HCT116 (cell line): ENCODE measurements around the gene GSG1L.

Experiments used
- EZH2phosphoT487 ChIP-seq: fragments of 200-600 bp; IDR thresholded peaks from 2 replicates; pipeline ENCODE4 v1.6.1; 2018; ENCODE audit warnings: antibody characterized with exemption, borderline replicate concordance
- JUND ChIP-seq: IDR thresholded peaks from 2 replicates; pipeline ENCODE4 v1.6.1; 2012
- POLR2A ChIP-seq: IDR thresholded peaks from 2 replicates; pipeline ENCODE4 v1.7.0; 2011; ENCODE audit warnings: borderline replicate concordance; ENCODE audit not compliant: insufficient read depth, insufficient read length; ENCODE audit errors: extremely low read depth
- TF ChIP-seq, protein P1 (sequence below), 3 experiments: fragments of 200-600 bp in 1 of 3; sonication (generic) in 1 of 3; IDR thresholded peaks in 2 of 3; conservative IDR thresholded peaks in 1 of 3; 2 replicates each; pipeline ENCODE4 v1.5.1; 2012 to 2017; ENCODE audit warnings: low read depth in 2 of 3, low read length in 2 of 3, antibody characterized with exemption in 1 of 3, borderline replicate concordance in 1 of 3, control low read depth in 1 of 3, mild to moderate bottlenecking in 1 of 3, mixed read lengths in 1 of 3, mixed run types in 1 of 3, moderate library complexity in 1 of 3; ENCODE audit not compliant: insufficient read depth in 1 of 3
- TF ChIP-seq, protein P2 (sequence below): IDR thresholded peaks from 2 replicates; pipeline ENCODE4 v1.6.1; 2012
- TF ChIP-seq, protein P3 (sequence below): IDR thresholded peaks from 2 replicates; pipeline ENCODE4 v1.6.1; 2012; ENCODE audit warnings: low read depth

DNA sequence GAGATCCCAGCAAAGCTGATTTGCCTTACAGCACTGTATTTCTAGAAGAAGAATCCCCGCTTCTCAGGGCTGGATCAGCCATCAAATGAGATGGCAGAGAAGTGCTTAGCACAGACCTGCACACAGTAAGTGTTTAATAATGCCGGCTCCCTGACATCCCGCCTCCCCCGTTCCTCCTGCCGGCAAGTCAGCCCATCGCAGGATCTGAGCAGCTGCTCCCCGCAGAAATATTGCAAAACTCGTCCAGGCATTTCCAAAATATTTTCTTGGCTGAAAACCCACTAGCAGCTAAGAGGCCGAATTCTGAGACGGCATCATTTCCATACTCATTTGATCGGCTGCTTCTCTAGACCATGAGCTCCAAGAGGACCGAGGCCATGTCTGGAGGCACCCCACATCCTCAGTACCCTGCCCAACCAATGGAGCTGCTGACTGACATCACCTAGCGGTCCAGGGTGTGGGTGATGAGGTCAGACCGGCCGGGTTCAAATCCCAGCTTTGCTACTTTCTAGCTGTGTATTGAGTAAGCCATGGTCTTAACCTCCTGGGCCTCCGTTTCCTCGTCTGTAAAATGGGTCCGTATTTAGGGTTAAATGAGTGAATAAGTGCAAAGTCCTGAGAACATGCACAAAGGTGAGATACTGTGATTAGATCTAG lies 262.1 kb downstream of the GSG1L start:
- TF ChIP-seq, protein P1, sequence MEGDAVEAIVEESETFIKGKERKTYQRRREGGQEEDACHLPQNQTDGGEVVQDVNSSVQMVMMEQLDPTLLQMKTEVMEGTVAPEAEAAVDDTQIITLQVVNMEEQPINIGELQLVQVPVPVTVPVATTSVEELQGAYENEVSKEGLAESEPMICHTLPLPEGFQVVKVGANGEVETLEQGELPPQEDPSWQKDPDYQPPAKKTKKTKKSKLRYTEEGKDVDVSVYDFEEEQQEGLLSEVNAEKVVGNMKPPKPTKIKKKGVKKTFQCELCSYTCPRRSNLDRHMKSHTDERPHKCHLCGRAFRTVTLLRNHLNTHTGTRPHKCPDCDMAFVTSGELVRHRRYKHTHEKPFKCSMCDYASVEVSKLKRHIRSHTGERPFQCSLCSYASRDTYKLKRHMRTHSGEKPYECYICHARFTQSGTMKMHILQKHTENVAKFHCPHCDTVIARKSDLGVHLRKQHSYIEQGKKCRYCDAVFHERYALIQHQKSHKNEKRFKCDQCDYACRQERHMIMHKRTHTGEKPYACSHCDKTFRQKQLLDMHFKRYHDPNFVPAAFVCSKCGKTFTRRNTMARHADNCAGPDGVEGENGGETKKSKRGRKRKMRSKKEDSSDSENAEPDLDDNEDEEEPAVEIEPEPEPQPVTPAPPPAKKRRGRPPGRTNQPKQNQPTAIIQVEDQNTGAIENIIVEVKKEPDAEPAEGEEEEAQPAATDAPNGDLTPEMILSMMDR (IDR thresholded peaks at IDR 0.05 in 2 of 3, conservative IDR thresholded peaks at IDR 0.05 in 1 of 3; ENCODE audit: borderline replicate concordance in 1 of 3, insufficient read depth in 1 of 3, low read depth in 2 of 3, low read length in 2 of 3): no peak
- TF ChIP-seq EZH2phosphoT487: no peak
- TF ChIP-seq POLR2A: no peak
- TF ChIP-seq JUND: no peak
- TF ChIP-seq, protein P2, sequence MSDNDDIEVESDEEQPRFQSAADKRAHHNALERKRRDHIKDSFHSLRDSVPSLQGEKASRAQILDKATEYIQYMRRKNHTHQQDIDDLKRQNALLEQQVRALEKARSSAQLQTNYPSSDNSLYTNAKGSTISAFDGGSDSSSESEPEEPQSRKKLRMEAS: no peak
- TF ChIP-seq, protein P3, sequence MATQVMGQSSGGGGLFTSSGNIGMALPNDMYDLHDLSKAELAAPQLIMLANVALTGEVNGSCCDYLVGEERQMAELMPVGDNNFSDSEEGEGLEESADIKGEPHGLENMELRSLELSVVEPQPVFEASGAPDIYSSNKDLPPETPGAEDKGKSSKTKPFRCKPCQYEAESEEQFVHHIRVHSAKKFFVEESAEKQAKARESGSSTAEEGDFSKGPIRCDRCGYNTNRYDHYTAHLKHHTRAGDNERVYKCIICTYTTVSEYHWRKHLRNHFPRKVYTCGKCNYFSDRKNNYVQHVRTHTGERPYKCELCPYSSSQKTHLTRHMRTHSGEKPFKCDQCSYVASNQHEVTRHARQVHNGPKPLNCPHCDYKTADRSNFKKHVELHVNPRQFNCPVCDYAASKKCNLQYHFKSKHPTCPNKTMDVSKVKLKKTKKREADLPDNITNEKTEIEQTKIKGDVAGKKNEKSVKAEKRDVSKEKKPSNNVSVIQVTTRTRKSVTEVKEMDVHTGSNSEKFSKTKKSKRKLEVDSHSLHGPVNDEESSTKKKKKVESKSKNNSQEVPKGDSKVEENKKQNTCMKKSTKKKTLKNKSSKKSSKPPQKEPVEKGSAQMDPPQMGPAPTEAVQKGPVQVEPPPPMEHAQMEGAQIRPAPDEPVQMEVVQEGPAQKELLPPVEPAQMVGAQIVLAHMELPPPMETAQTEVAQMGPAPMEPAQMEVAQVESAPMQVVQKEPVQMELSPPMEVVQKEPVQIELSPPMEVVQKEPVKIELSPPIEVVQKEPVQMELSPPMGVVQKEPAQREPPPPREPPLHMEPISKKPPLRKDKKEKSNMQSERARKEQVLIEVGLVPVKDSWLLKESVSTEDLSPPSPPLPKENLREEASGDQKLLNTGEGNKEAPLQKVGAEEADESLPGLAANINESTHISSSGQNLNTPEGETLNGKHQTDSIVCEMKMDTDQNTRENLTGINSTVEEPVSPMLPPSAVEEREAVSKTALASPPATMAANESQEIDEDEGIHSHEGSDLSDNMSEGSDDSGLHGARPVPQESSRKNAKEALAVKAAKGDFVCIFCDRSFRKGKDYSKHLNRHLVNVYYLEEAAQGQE: no peak
